NT2/D1 (cell line): ENCODE results near the gene APBA2.

Experiments used
- DNase-seq: peaks from one replicate; pipeline ENCODE4 v3.0.0-alpha.2; 2011; ENCODE audit warnings: low read depth, low spot score
- H3K27me3 ChIP-seq: 2 replicates; pipeline ENCODE4 v1.6.0; 2011; ENCODE audit warnings: mild to moderate bottlenecking; ENCODE audit not compliant: insufficient read length, insufficient read depth
- H3K36me3 ChIP-seq: 2 replicates; pipeline ENCODE4 v1.6.1; 2011; ENCODE audit warnings: mild to moderate bottlenecking, low read length, mixed read lengths; ENCODE audit not compliant: insufficient read depth, insufficient read length
- H3K4me1 ChIP-seq: 2 replicates; pipeline ENCODE4 v1.5.1; 2011; ENCODE audit not compliant: insufficient read depth, insufficient read length
- H3K4me3 ChIP-seq: 2 replicates; pipeline ENCODE4 v1.5.1; 2011; ENCODE audit warnings: low read depth; ENCODE audit not compliant: insufficient read length
- H3K9ac ChIP-seq: 2 replicates; pipeline ENCODE4 v1.6.0; 2011; ENCODE audit warnings: low read depth; ENCODE audit not compliant: insufficient read length
- H3K9me3 ChIP-seq: 2 replicates; pipeline ENCODE4 v1.5.1; 2011; ENCODE audit warnings: mild to moderate bottlenecking, low read length; ENCODE audit not compliant: insufficient read depth
- SUZ12 ChIP-seq: IDR thresholded peaks from 2 replicates; pipeline ENCODE4 v1.6.1; 2011; ENCODE audit not compliant: insufficient read length, insufficient read depth; ENCODE audit errors: extremely low read depth
- YY1 ChIP-seq: IDR thresholded peaks from 2 replicates; pipeline ENCODE4 v1.6.1; 2011; ENCODE audit not compliant: insufficient read length, insufficient read depth
- ZNF274 ChIP-seq: IDR thresholded peaks from 2 replicates; pipeline ENCODE4 v1.6.1; 2011; ENCODE audit warnings: mild to moderate bottlenecking, low read depth, low read length

Gene APBA2

DNA sequence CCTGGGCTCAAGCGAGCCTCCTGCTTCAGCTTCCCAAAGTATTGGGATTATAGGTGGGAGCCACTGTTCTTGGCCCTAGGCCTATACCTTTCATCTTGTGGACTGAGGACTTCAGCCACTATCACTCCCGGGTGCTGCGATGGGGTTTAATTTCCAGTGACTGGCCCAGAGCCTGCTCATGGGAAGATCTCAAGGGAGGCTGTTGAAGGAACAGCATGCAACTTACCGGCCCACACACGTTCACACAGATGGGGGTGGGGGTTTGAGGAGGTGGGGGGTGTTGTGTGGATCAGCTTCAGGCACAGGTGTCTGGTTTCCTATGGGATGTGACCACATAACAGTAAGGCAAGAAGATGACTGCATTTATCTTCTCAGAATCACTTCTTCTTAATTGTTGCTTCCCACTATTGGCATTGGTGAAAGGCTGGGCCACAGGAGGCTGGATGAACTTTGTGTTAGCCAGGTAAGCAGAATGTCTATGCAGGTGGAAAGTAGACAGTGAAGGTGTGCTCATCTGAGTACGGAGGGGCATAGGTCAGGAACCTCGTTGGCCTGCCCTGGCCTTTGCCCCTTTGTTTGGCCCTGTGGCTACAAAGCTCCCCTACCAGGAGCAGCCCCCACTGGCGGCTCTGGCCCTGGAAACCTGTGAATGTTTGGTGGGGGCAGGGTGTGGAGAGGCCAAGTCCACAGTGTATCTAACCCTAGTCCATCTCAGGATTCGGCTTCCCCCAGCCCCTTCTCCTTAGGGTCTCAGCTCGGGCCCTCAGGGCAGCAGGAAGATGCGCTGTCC lies 1.4 kb upstream of the APBA2 start:
- TF ChIP-seq ZNF274 (no peak), SUZ12 (no peak), YY1 (no peak)
- H3K27me3 ChIP-seq, result peaks cover 30% of the 10 kb centered on the region
- DNase-seq, result no peak
- H3K9ac ChIP-seq, result no peak overlapping the region
- peaks cover 9% of the 10 kb centered on the region for H3K4me1 ChIP-seq
- H3K4me3 ChIP-seq, result no peak overlapping the region
- H3K9me3 ChIP-seq, result no peaks in the 10 kb centered on the region
- H3K36me3 ChIP-seq, result no peaks in the 10 kb centered on the region

DNA sequence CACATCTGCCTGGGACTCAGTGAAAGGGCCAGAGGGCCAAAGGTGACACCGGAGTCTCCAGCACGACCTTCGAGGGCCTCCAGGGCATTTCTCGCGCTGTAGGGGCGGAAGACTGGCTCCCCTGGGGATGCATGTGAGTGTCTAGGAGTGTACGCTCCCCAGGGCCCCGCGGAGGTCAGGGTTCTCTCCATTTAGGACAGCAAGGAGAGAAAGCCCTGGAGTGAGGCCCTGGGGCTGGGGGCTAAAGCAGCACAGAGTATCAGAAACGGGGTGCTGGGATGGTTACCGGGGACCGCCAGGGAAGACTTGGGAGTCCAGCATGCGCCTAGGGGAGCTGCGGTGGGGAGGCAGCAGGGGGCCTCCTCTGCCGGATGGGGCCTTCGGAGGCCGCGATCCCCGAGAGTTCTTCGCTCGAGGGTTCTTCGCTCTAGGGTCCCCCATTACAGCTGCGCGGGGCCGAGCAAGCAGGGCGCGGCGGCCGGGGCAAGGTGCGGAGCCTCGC lies 595 bp upstream of the APBA2 start:
- DNase-seq, result no peak
- Histone ChIP-seq H3K27me3 (peaks cover 30% of the 10 kb centered on the region), H3K36me3 (no peaks in the 10 kb centered on the region), H3K4me3 (peak overlapping the region; percentile 44), H3K4me1 (peaks cover 9% of the 10 kb centered on the region), H3K9me3 (no peaks in the 10 kb centered on the region), H3K9ac (peak overlapping the region; percentile 77)
- TF ChIP-seq YY1 (no peak), SUZ12 (no peak), ZNF274 (no peak)

DNA sequence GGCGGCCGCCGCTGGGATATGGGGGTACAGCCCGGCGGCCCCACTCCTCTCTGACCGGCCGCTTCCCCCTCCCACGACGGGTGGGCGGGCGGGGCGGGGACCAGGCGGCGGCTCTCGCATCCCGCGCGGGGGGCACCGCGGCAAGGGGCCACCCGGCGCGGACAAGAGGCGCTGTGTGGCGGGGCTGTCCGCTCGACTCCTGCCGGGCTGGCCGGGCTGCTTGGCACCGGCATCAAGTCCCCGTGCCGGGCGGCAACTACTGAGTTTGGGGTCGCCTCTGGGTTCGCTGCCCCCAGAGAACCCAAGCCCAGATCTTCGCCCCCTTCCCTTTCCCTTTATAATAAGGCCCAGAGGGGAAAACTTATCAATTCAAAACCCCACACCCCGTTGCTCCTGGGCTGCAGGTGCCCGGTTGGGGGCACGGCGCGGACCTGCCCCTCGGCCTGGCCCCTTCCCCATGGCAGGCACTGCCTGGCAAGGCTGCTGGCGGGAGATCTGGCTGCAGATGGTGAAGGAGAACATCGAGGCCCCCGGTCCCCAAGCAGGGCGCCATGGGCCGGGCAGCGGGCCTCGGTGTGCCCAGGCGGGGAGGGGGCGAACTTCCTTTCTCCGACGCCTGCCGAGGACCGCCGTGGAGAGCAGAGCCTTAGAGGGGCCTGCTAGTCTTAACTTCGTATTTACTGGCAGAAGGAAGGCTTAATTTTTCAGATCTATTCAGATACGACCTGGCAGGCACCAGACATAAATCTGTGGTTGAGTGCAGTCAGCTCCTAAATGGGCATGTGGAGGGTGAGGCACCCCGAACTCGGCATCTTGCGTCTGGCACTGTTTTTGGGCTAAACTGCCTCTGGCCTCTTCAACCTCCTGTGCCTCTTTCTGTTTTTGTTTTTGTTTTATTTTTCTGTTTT lies 911 bp downstream of the APBA2 start:
- H3K4me3 ChIP-seq, result peak overlapping the region; percentile 44
- H3K9ac ChIP-seq, result peak overlapping the region; percentile 77
- TF ChIP-seq SUZ12, result no peak
- TF ChIP-seq YY1, result no peak
- TF ChIP-seq ZNF274, result no peak

DNA sequence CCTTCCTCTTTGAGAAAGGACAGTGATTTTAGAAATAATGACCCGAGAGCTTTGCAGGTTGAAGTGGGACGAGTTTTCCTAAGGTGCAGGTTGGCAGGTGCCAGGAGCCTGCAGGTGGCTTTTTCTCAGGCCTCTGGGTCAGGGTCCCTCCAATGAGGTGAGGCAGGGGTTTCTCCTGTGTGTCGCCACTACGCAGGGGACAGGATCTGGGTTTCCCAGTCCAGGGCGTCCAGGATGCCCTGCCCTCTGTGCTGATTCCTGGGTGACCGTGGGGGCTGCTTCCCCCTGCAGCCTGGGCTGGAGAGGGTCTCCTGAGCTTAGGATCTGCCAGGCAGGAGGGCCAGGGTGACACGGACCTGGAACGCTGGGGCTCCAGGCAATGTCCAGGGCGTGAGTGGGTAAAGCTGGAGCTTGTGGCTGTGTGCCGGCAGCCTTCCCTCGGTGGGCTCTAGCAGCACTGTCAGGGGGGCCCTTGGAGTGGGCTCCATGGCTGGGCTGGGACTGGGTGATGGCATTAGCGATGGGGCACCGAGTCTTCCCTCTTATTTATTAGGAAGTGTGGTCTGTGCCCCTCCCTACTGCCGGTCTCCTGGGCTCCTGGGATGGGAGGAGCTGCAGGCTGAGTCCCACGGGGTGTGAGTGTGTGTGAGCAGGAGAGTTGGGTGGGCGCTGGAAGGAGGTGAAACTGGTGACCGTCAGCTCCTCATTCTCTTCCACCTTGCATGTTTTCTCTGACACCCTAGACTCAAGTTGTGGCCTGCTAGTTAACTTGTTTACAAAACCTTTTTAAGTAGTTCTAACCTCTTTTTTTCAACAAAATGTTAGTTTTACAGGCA lies 1.8 kb downstream of the APBA2 start:
- H3K4me3 ChIP-seq, result no peak overlapping the region
- TF ChIP-seq YY1 (no peak), ZNF274 (no peak), SUZ12 (no peak)
- DNase-seq, result no peak

More for the DNA sequence above, 911 bp downstream of the APBA2 start:
- Histone ChIP-seq H3K4me1 (peaks cover 9% of the 10 kb centered on the region), H3K36me3 (no peaks in the 10 kb centered on the region), H3K27me3 (peaks cover 30% of the 10 kb centered on the region), H3K9me3 (no peaks in the 10 kb centered on the region)
- DNase-seq, result no peak

DNA sequence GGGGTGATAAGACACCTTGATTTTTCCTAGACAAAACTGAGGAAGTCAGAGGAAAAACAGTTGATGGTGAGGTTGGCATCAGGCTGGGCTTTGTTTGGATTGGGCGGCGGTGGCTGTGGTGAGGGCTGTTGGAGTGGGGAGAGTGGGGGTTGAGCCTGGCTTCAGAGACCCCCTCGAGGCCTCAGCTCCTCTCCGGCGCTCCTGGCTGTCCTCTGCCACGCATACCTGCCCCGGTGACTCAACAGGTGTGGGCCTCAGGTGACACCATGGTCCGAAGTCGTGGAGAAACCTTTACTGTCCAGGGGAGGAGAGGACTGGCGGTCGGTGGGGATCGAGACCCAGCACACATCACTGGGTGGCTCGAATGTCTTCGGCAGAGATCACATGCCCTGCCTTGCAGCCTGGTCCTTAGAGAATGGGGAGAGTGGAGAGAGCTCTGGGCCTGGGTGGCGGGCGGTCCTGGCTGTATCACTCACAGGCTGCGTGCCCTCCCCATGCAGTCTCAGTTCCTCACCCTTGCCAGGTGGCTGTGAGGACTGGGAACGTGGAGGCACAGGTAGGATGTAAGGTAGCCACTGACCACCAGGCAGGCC lies 2.6 kb downstream of the APBA2 start:
- no peaks in the 10 kb centered on the region for H3K36me3 ChIP-seq
- no peak overlapping the region for H3K9ac ChIP-seq
- no peak for DNase-seq
- no peak overlapping the region for H3K4me3 ChIP-seq
- TF ChIP-seq YY1 (no peak), ZNF274 (no peak), SUZ12 (no peak)
- H3K9me3 ChIP-seq, result no peaks in the 10 kb centered on the region
- peaks cover 30% of the 10 kb centered on the region for H3K27me3 ChIP-seq
- peaks cover 9% of the 10 kb centered on the region for H3K4me1 ChIP-seq

More for the DNA sequence above, 1.8 kb downstream of the APBA2 start:
- Histone ChIP-seq H3K9ac (no peak overlapping the region), H3K4me1 (peaks cover 9% of the 10 kb centered on the region), H3K36me3 (no peaks in the 10 kb centered on the region), H3K27me3 (peaks cover 30% of the 10 kb centered on the region), H3K9me3 (no peaks in the 10 kb centered on the region)

DNA sequence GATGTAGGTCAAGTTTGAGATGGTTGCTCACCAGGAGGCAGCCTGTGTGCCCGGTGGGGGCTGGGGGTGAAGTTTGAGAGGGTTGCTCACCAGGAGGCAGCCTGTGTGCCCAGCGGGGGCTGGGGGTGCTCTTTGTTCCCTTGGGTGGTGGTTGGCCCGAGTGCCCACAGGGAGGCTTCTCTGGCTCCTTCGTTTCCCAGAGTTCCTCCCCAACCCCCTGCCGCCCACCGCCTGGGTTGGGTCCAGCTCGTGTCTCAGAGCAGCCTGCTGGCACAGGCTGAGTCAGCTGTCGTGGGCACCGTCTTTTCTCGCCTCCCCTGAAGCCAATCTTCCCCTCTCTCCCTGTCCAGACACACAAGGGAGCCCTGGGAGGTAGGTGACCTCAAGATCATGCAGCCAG lies 3.1 kb downstream of the APBA2 start:
- Histone ChIP-seq H3K4me3 (no peak overlapping the region), H3K36me3 (no peaks in the 10 kb centered on the region), H3K9ac (no peak overlapping the region), H3K27me3 (peaks cover 30% of the 10 kb centered on the region), H3K4me1 (peaks cover 9% of the 10 kb centered on the region), H3K9me3 (no peaks in the 10 kb centered on the region)
- TF ChIP-seq YY1 (no peak), ZNF274 (no peak), SUZ12 (no peak)
- DNase-seq, result no peak
